Activated naive CD4-positive, alpha-beta T cell (primary cell): ENCODE data around the gene FBXO44.

ENCODE experiments used
- DNase-seq, 4 experiments: peaks; one replicate each; lab custom pipeline; 2025; lab: John Stamatoyannopoulos, UW

Gene FBXO44

GRCh38 chr1:11708554-11709350 lies 54.1 kb downstream of the FBXO44 start:
- DNase-seq, result no peak

GRCh38 chr1:11711490-11711889 lies 56.8 kb downstream of the FBXO44 start:
- DNase-seq, result no peak

DNA sequence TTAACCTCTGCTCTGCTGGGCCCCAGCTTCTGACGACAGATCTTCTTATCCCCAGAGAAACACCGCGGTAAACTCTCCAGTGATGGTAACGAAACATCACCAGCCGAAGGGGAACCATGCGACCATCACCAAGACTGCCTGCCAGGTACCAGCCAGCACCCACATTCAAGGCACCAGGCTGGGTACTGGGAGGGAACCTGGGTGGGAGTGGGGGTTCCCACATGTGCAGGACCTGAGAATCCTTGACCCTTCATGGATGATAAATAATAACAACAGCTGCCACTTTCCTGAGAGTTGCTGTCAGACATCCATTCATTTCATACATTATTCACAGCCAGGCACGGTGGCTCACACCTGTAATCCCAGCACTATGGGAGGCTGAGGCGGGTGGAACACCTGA lies 57.6 kb downstream of the FBXO44 start:
- no peak for DNase-seq
